HCT116 (cell line): ENCODE results near the gene LYRM7. TPM values are rescaled to one million over a fixed set of nuclear protein-coding genes. Genes with fewer than 3 reads are reported as not detected.

Source experiments
- ATAC-seq: fragments of 200-7000 bp; cut with Tn5 transposase; 2 replicates; pipeline ENCODE4 v1.9.1; 2020; ENCODE audit warnings: mild to moderate bottlenecking, moderate library complexity
- BruUV-seq: library from RNA; stranded (reverse); fragments of 400-500 nt; replicated peaks from 2 replicates; lab custom pipeline; 2021; lab: Mats Ljungman, UMichigan
- CTCF ChIA-PET: fragments of 300-600 bp; sonication (Branson Sonifier 250); formaldehyde crosslinking; loops from one replicate; lab custom pipeline; 2021; ENCODE audit warnings: antibody characterized with exemption; lab: Charles Lee
- POLR2A ChIA-PET: fragments of 300-600, 350-600 bp; sonication (Branson Sonifier 250); formaldehyde crosslinking; loops from one replicate; lab custom pipeline; 2021; ENCODE audit warnings: antibody characterized with exemption; lab: Charles Lee
- RAD21 ChIA-PET, 2 experiments: fragments of 300-600 bp; sonication (Branson Sonifier 250); formaldehyde crosslinking; loops; one replicate each; lab custom pipeline; 2023; ENCODE audit warnings: low total read pairs in 2 of 2; ENCODE audit not compliant: uncharacterized antibody in 2 of 2, unreplicated experiment in 2 of 2, low non-redundant PET in 1 of 2; lab: Charles Lee
- DNase-seq: peaks from one replicate; pipeline ENCODE4 v3.0.0-alpha.2; 2010; ENCODE audit warnings: low read depth, low spot score
- H2AFZ ChIP-seq: fragments of 200-600 bp; shearing (Covaris generic), sonication (generic); 2 replicates; pipeline ENCODE4 v1.6.1; 2017; ENCODE audit warnings: low read depth, mixed run types, mixed read lengths, antibody characterized with exemption, low read length; ENCODE audit not compliant: poor library complexity, severe bottlenecking
- H3K27ac ChIP-seq: 2 replicates; pipeline ENCODE4 v1.5.1; 2012; ENCODE audit warnings: low read depth, low read length
- H3K27me3 ChIP-seq: fragments of 200-600 bp; sonication (generic); 2 replicates; pipeline ENCODE4 v1.6.1; 2016; ENCODE audit warnings: mixed run types, low read length, mixed read lengths; ENCODE audit not compliant: insufficient read depth
- H3K36me3 ChIP-seq, 2 experiments: fragments of 200-500 bp in 1 of 2; fragments of 200-600 bp in 1 of 2; sonication (Bioruptor generic) in 1 of 2; sonication (generic) in 1 of 2; 2 replicates each; pipeline versions ENCODE4 v1.5.1 to v1.6.1; 2014 to 2016; ENCODE audit warnings: low read length in 2 of 2, inconsistent platforms in 1 of 2, mixed read lengths in 1 of 2, mixed run types in 1 of 2; ENCODE audit not compliant: insufficient read depth in 2 of 2, control insufficient read depth in 1 of 2
- H3K4me1 ChIP-seq, 2 experiments: fragments of 200-600 bp in 1 of 2; sonication (generic) in 1 of 2; 2 replicates each; pipeline versions ENCODE4 v1.5.1 to v1.6.1; 2012 to 2017; ENCODE audit warnings: low read length in 2 of 2, inconsistent platforms in 1 of 2, mild to moderate bottlenecking in 1 of 2, mixed read lengths in 1 of 2, mixed run types in 1 of 2, moderate library complexity in 1 of 2; ENCODE audit not compliant: insufficient read depth in 2 of 2, control insufficient read depth in 1 of 2
- H3K4me2 ChIP-seq: fragments of 200-600 bp; sonication (generic); 2 replicates; pipeline ENCODE4 v1.6.1; 2017; ENCODE audit warnings: mixed run types, low read length, mixed read lengths
- H3K4me3 ChIP-seq, 2 experiments: fragments of 200-600 bp in 1 of 2; sonication (generic) in 1 of 2; replicated peaks in 1 of 2; 2 replicates each; pipeline ENCODE4 v1.5.1; 2011 to 2016; ENCODE audit warnings: low read length in 2 of 2, control low read depth in 1 of 2, low read depth in 1 of 2, mild to moderate bottlenecking in 1 of 2, mixed read lengths in 1 of 2, mixed run types in 1 of 2
- H3K79me2 ChIP-seq: fragments of 200-600 bp; sonication (generic); 2 replicates; pipeline ENCODE4 v1.6.1; 2017; ENCODE audit warnings: mild to moderate bottlenecking, mixed run types, low read length, moderate library complexity, mixed read lengths; ENCODE audit not compliant: insufficient read depth
- H3K9ac ChIP-seq: fragments of 200-600 bp; sonication (generic); 2 replicates; pipeline ENCODE4 v1.6.1; 2016; ENCODE audit warnings: low read length, mixed read lengths
- H3K9me2 ChIP-seq: fragments of 200-600 bp; sonication (generic), shearing (Covaris generic); 2 replicates; pipeline ENCODE4 v1.6.1; 2017; ENCODE audit warnings: mixed run types, mild to moderate bottlenecking, moderate library complexity; ENCODE audit not compliant: insufficient read depth
- H3K9me3 ChIP-seq, 2 experiments: fragments of 200-500 bp in 1 of 2; fragments of 200-600 bp in 1 of 2; sonication (Bioruptor generic) in 1 of 2; sonication (generic) in 1 of 2; 2 replicates each; pipeline ENCODE4 v1.6.1; 2014 to 2017; ENCODE audit warnings: low read length in 2 of 2, mixed read lengths in 2 of 2, inconsistent platforms in 1 of 2, low read depth in 1 of 2, mild to moderate bottlenecking in 1 of 2, mixed run types in 1 of 2, moderate library complexity in 1 of 2; ENCODE audit not compliant: control insufficient read depth in 1 of 2, insufficient read depth in 1 of 2
- H4K20me1 ChIP-seq: fragments of 200-600 bp; sonication (generic), shearing (Covaris generic); 2 replicates; pipeline ENCODE4 v1.6.1; 2017; ENCODE audit warnings: mixed run types, mild to moderate bottlenecking, moderate library complexity; ENCODE audit not compliant: insufficient read depth
- EGR1 ChIP-seq: IDR thresholded peaks from 2 replicates; pipeline ENCODE4 v1.6.1; 2012; ENCODE audit warnings: low read depth
- EZH2 ChIP-seq: fragments of 200-600 bp; sonication (generic); IDR thresholded peaks from 2 replicates; pipeline ENCODE4 v1.6.1; 2017; ENCODE audit warnings: antibody characterized with exemption, mixed run types
- FOSL1 ChIP-seq: IDR thresholded peaks from 2 replicates; pipeline ENCODE4 v1.6.1; 2012; ENCODE audit warnings: low read depth
- POLR2A ChIP-seq: IDR thresholded peaks from 2 replicates; pipeline ENCODE4 v1.7.0; 2011; ENCODE audit warnings: borderline replicate concordance; ENCODE audit not compliant: insufficient read depth, insufficient read length; ENCODE audit errors: extremely low read depth
- POLR2AphosphoS5 ChIP-seq: IDR thresholded peaks from 2 replicates; pipeline ENCODE4 v1.6.1; 2011; ENCODE audit warnings: mild to moderate bottlenecking, low read depth, low read length, moderate library complexity
- REST ChIP-seq: IDR thresholded peaks from 2 replicates; pipeline ENCODE4 v1.6.1; 2012; ENCODE audit warnings: low read depth
- SP1 ChIP-seq: IDR thresholded peaks from 2 replicates; pipeline ENCODE4 v1.6.1; 2012; ENCODE audit warnings: low read depth
- YY1 ChIP-seq: IDR thresholded peaks from 2 replicates; pipeline ENCODE4 v1.6.1; 2011; ENCODE audit warnings: low read length, low read depth, moderate library complexity, mild to moderate bottlenecking; ENCODE audit not compliant: insufficient replicate concordance; ENCODE audit errors: extremely low read depth
- ZBTB33 ChIP-seq: IDR thresholded peaks from 2 replicates; pipeline ENCODE4 v1.6.1; 2011; ENCODE audit warnings: mild to moderate bottlenecking, low read length, moderate library complexity; ENCODE audit not compliant: insufficient replicate concordance; ENCODE audit errors: extremely low read depth
- ZFX ChIP-seq: fragments of 450-650 bp; IDR thresholded peaks from 2 replicates; pipeline ENCODE4 v1.6.1; 2017
- intact Hi-C: fragments of 100-400 bp; cut with micrococcal nuclease; formaldehyde crosslinking; loops from 2 replicates; pipeline ENCODE4 v1.10.0; 2022
- total RNA-seq: library from RNA; stranded (reverse); gene quantifications from one replicate; pipeline ENCODE4 v1.2.1, GENCODE V29; 2021; ENCODE audit not compliant: unreplicated experiment

LYRM7 gene
- total RNA-seq, 1 experiment from 2014 or later: 14.4 TPM

GRCh38 chr5:131164191-131165118 lies 6.3 kb upstream of the LYRM7 start:
- ATAC-seq (peak; percentile 62), DNase-seq (no peak)
- peak overlapping the region; percentile 80 for H3K4me2 ChIP-seq
- peak overlapping the region; percentile 98 for H3K9ac ChIP-seq
- no TSS peak for BruUV-seq
- H3K27me3 ChIP-seq: no peaks in the 10 kb centered on the region
- CTCF ChIA-PET: interaction anchor here (1.0 kb wide), 2 partner anchors 217 to 218 kb away, joined by 3 to 6 read pairs; no protein-coding TSS in a partner anchor
- peak overlapping the region; percentile 87 to 95 for H3K4me3 ChIP-seq
- no peaks in the 10 kb centered on the region for H3K9me2 ChIP-seq
- intact Hi-C loops: loop anchor here (2.0 kb wide), 1 partner anchor 218 kb away; no protein-coding TSS in a partner anchor
- no peaks in the 10 kb centered on the region for H3K9me3 ChIP-seq
- peaks cover 1% of the 10 kb centered on the region; the same call in 1 of the 2 replicates for H4K20me1 ChIP-seq
- H3K27ac ChIP-seq: peak overlapping the region; percentile 89
- RAD21 ChIA-PET: no interaction called here
- peaks cover 56% of the 10 kb centered on the region for H3K79me2 ChIP-seq
- peaks cover 26 to 28% of the 10 kb centered on the region in 2 experiments for H3K36me3 ChIP-seq
- H2AFZ ChIP-seq: no peak overlapping the region
- TF ChIP-seq SP1 (no peak), ZFX (peak; percentile 99)
- POLR2A ChIA-PET: no interaction called here
- peaks cover 4 to 14% of the 10 kb centered on the region in 2 experiments; a peak in 3 of 4 replicates for H3K4me1 ChIP-seq

- no TSS peak for BruUV-seq
- Histone ChIP-seq H3K36me3 (peaks cover 20% of the 10 kb centered on the region in 2 experiments), H3K79me2 (peaks cover 49% of the 10 kb centered on the region), H3K9ac (peak within 1 kb of the TSS; percentile 98), H3K27me3 (no peaks in the 10 kb centered on the region), H3K27ac (peak within 1 kb of the TSS; percentile 89), H3K9me3 (no peaks in the 10 kb centered on the region), H3K4me2 (peak within 1 kb of the TSS; percentile 80), H3K9me2 (no peaks in the 10 kb centered on the region), H3K4me3 (peak within 1 kb of the TSS; percentile 87 to 95), H3K4me1 (peaks cover 4 to 19% of the 10 kb centered on the region in 2 experiments; a peak in 3 of 4 replicates), H4K20me1 (no peaks in the 10 kb centered on the region; the same call in 1 of the 2 replicates), H2AFZ (no peak within 1 kb of the TSS)
- intact Hi-C loops: loop anchor here (2.0 kb wide), 1 partner anchor 218 kb away; no protein-coding TSS in a partner anchor
- DNase-seq (peak; percentile 79), ATAC-seq (peak; percentile 93)
- CTCF ChIA-PET: interaction anchor here (1.0 kb wide), 1 partner anchor 217 kb away, joined by 6 read pairs; no protein-coding TSS in a partner anchor
- POLR2A ChIA-PET: interaction anchor here (0.6 kb wide), 1 partner anchor 10 kb away, joined by 4 read pairs; no protein-coding TSS in a partner anchor
- RAD21 ChIA-PET: interaction anchor here in 1 of 2 experiments (0.6 kb wide), 1 partner anchor 219 kb away, joined by 3 read pairs; no protein-coding TSS in a partner anchor
- TF ChIP-seq REST: no peak
- no peak for TF ChIP-seq ZFX
- no peak for TF ChIP-seq FOSL1
- TF ChIP-seq EZH2: no peak
- TF ChIP-seq EGR1: no peak
- no peak for TF ChIP-seq SP1
- peak; percentile 94 for TF ChIP-seq POLR2A
- TF ChIP-seq YY1: peak; percentile 29
- TF ChIP-seq ZBTB33: no peak
- TF ChIP-seq POLR2AphosphoS5: peak; percentile 97
Measured at GRCh38 chr5:131165119-131165727, 5.5 kb upstream of the LYRM7 start, which contains the start of gene HINT1. Gene HINT1 (minus strand): TSS chr5:131165256. CDS start chr5:131165205, 51 bp downstream.
